ENCODE measurements around the gene TLX1.

GRCh38 chr10:101151395-101151794 is 20.3 kb downstream of the TLX1 start:
- TF ChIP-seq POLR2A (IDR thresholded peaks at IDR 0.05; ENCODE audit: extremely low read depth, insufficient read length) (no peak), CTCF (IDR thresholded peaks at IDR 0.05; ENCODE audit: low read depth, low read length) (no peak), MYC (IDR thresholded peaks at IDR 0.05; ENCODE audit: low read depth, low read length) (no peak), MAX (IDR thresholded peaks at IDR 0.05; ENCODE audit: low read depth, low read length) (no peak)

Measured in NB4 (cell line).